Chondrocyte (in vitro differentiated cells): Measurements from ENCODE around the gene SALL2. TPM values are rescaled to one million over a fixed set of nuclear protein-coding genes. Genes with fewer than 3 reads are reported as not detected.

ENCODE experiments used
- DNase-seq: peaks from one replicate; pipeline ENCODE4 v3.0.0; 2021; ENCODE audit warnings: mixed read lengths, low spot score
- H3K27ac Mint-ChIP-seq: one replicate; pipeline ENCODE4 v1.8.0; 2021; ENCODE audit warnings: mild to moderate bottlenecking, moderate library complexity, mixed read lengths; ENCODE audit not compliant: unreplicated experiment
- H3K27me3 Mint-ChIP-seq: 2 replicates; pipeline ENCODE4 v1.8.0; 2021; ENCODE audit warnings: low read depth, mixed read lengths
- H3K36me3 Mint-ChIP-seq: 2 replicates; pipeline ENCODE4 v1.8.0; 2021; ENCODE audit warnings: low read depth, mixed read lengths
- H3K4me1 Mint-ChIP-seq: 2 replicates; pipeline ENCODE4 v1.8.0; 2021; ENCODE audit warnings: low read depth, mild to moderate bottlenecking, mixed read lengths
- H3K4me3 Mint-ChIP-seq: one replicate; pipeline ENCODE4 v1.8.0; 2021; ENCODE audit warnings: mild to moderate bottlenecking, moderate library complexity, mixed read lengths; ENCODE audit not compliant: unreplicated experiment
- H3K9me3 Mint-ChIP-seq: 2 replicates; pipeline ENCODE4 v1.8.0; 2021; ENCODE audit warnings: low read depth, mixed read lengths
- CTCF ChIP-seq: fragments of 200-600 bp; sonication (generic); IDR thresholded peaks from 2 replicates; pipeline ENCODE4 v1.5.0; 2021; ENCODE audit warnings: antibody characterized with exemption, mild to moderate bottlenecking, moderate library complexity
- total RNA-seq: library from RNA; stranded (reverse); gene quantifications from 3 replicates; pipeline ENCODE4 v1.2.1, GENCODE V29; 2021

Gene SALL2
- total RNA-seq, 1 donor from 2014 or later = 10.1 TPM

- H3K4me1 Mint-ChIP-seq = peaks cover 13% of the 10 kb centered on the region
- H3K27ac Mint-ChIP-seq = no peak overlapping the region
- no peaks in the 10 kb centered on the region for H3K9me3 Mint-ChIP-seq
- H3K27me3 Mint-ChIP-seq = peaks cover 47% of the 10 kb centered on the region
- H3K4me3 Mint-ChIP-seq = peak overlapping the region; percentile 55
- no peak for TF ChIP-seq CTCF
- no peak for DNase-seq
- no peaks in the 10 kb centered on the region for H3K36me3 Mint-ChIP-seq
These were observed 9.6 kb upstream of the SALL2 start for GRCh38 chr14:21535545-21536417.

- Mint-ChIP-seq H3K36me3 (no peaks in the 10 kb centered on the region), H3K27me3 (peaks cover 46% of the 10 kb centered on the region), H3K4me3 (no peak overlapping the region), H3K4me1 (peaks cover 13% of the 10 kb centered on the region), H3K27ac (no peak overlapping the region), H3K9me3 (no peaks in the 10 kb centered on the region)
- no peak for DNase-seq
- no peak for TF ChIP-seq CTCF
These were observed 8.4 kb upstream of the SALL2 start for GRCh38 chr14:21534576-21534975.

- DNase-seq = no peak
- H3K4me1 Mint-ChIP-seq = peaks cover 13% of the 10 kb centered on the region
- no peak for TF ChIP-seq CTCF
- H3K27me3 Mint-ChIP-seq = peaks cover 34% of the 10 kb centered on the region
- no peak overlapping the region for H3K4me3 Mint-ChIP-seq
- H3K36me3 Mint-ChIP-seq = no peaks in the 10 kb centered on the region
- no peaks in the 10 kb centered on the region for H3K9me3 Mint-ChIP-seq
- no peak overlapping the region for H3K27ac Mint-ChIP-seq
These were observed 7.1 kb upstream of the SALL2 start for GRCh38 chr14:21533294-21533693.

GRCh38 chr14:21529515-21529914, 3.4 kb upstream of the SALL2 start:
- Mint-ChIP-seq H3K4me3 (no peak overlapping the region), H3K4me1 (peaks cover 10% of the 10 kb centered on the region), H3K9me3 (no peaks in the 10 kb centered on the region), H3K27me3 (peaks cover 10% of the 10 kb centered on the region), H3K36me3 (no peaks in the 10 kb centered on the region), H3K27ac (no peak overlapping the region)
- DNase-seq = no peak
- no peak for TF ChIP-seq CTCF

- H3K4me3 Mint-ChIP-seq = no peak overlapping the region
- no peak for TF ChIP-seq CTCF
- no peak for DNase-seq
- H3K36me3 Mint-ChIP-seq = peaks cover 2% of the 10 kb centered on the region
- peaks cover 5% of the 10 kb centered on the region for H3K27me3 Mint-ChIP-seq
- peaks cover 10% of the 10 kb centered on the region for H3K4me1 Mint-ChIP-seq
- no peak overlapping the region for H3K27ac Mint-ChIP-seq
- H3K9me3 Mint-ChIP-seq = no peaks in the 10 kb centered on the region
These were observed 2.5 kb upstream of the SALL2 start for GRCh38 chr14:21528381-21529348.
